ENCODE measurements around the gene C19orf81. TPM values are rescaled to one million over a fixed set of nuclear protein-coding genes. Genes with fewer than 3 reads are reported as not detected.

C19orf81 gene
- total RNA-seq, 4 donors from 2014 or later = not detected

DNA sequence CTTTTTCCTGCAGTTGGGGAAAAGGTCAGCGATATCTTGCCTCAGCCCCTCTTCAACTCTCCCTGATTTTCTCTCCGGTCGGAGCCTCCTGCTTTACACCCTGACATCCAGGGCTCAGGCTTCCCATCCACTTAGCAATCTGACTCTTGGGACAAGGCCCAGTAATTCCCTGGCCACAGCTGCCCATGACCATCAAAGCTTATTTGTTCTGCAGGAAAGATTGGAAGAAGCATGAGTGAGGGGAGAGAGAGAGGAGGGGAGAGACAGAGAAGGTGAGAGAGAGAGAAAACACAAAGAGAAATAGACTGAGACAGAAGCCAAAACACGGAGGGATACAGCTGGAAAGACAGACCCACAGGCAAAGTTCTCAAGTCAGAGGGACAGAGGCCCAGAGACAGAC, 23.2 kb upstream of the C19orf81 start:
- Histone ChIP-seq H3K9me3 (no peaks in the 10 kb centered on the region), H3K27me3 (no peaks in the 10 kb centered on the region), H3K27ac (no peak overlapping the region), H3K4me1 (no peaks in the 10 kb centered on the region), H3K36me3 (no peaks in the 10 kb centered on the region), H3K4me3 (no peak overlapping the region)
- TF ChIP-seq, protein P1, sequence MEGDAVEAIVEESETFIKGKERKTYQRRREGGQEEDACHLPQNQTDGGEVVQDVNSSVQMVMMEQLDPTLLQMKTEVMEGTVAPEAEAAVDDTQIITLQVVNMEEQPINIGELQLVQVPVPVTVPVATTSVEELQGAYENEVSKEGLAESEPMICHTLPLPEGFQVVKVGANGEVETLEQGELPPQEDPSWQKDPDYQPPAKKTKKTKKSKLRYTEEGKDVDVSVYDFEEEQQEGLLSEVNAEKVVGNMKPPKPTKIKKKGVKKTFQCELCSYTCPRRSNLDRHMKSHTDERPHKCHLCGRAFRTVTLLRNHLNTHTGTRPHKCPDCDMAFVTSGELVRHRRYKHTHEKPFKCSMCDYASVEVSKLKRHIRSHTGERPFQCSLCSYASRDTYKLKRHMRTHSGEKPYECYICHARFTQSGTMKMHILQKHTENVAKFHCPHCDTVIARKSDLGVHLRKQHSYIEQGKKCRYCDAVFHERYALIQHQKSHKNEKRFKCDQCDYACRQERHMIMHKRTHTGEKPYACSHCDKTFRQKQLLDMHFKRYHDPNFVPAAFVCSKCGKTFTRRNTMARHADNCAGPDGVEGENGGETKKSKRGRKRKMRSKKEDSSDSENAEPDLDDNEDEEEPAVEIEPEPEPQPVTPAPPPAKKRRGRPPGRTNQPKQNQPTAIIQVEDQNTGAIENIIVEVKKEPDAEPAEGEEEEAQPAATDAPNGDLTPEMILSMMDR (IDR thresholded peaks at IDR 0.05) = no peak
- DNase-seq = no peak

DNA sequence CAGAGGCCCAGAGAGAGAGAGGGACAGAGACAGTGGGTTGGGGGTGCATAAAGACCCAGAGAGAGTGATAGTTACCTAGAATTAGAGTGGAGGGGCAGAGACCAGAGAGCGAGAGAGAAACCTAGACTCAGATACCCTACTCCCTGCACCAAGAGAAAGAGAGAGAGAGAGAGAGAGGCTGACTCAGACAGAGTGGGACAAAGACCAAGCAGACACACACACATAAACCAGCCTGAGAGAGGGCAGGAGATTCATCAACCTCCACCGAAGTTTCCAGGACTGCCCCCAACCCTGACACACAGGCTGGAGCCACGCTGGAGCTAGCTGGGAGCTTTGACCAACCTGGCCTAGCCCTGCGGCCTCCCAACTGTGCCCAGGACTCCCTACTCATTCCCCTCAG, 22.4 kb upstream of the C19orf81 start:
- H3K4me1 ChIP-seq = no peaks in the 10 kb centered on the region
- TF ChIP-seq, protein P1 (IDR thresholded peaks at IDR 0.05) = no peak
- TF ChIP-seq POLR2A (IDR thresholded peaks at IDR 0.05) = no peak
- DNase-seq = no peak

DNA sequence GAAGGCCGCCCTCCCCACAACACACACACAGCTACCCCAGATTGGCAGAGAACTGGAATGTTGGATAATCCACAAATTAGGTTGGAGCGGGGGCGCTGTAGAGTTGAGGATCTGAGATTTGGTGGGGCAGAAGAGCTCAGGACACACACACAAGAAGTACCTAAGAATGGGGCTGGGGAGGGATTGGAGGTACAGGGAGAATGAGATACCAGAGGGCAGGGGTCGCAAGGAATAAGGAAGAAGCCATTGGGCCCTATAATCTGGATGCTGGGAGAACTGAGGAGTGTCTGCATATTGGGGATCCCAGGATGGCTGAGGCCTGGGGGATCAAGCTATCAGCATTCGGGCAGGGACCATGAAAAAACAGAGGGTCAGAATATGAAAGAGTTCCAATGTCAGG, 21.1 kb upstream of the C19orf81 start:
- Histone ChIP-seq H3K9me3 (no peaks in the 10 kb centered on the region), H3K36me3 (no peaks in the 10 kb centered on the region), H3K4me3 (no peak overlapping the region), H3K27me3 (no peaks in the 10 kb centered on the region), H3K4me1 (no peaks in the 10 kb centered on the region), H3K27ac (no peak overlapping the region)
- TF ChIP-seq, protein P1 (IDR thresholded peaks at IDR 0.05) = no peak
- TF ChIP-seq POLR2A (IDR thresholded peaks at IDR 0.05) = no peak
- DNase-seq = no peak

More for the DNA sequence above, 22.4 kb upstream of the C19orf81 start:
- no peak overlapping the region for H3K27ac ChIP-seq
- H3K36me3 ChIP-seq = no peaks in the 10 kb centered on the region
- no peaks in the 10 kb centered on the region for H3K9me3 ChIP-seq
- H3K4me3 ChIP-seq = no peak overlapping the region
- no peaks in the 10 kb centered on the region for H3K27me3 ChIP-seq

DNA sequence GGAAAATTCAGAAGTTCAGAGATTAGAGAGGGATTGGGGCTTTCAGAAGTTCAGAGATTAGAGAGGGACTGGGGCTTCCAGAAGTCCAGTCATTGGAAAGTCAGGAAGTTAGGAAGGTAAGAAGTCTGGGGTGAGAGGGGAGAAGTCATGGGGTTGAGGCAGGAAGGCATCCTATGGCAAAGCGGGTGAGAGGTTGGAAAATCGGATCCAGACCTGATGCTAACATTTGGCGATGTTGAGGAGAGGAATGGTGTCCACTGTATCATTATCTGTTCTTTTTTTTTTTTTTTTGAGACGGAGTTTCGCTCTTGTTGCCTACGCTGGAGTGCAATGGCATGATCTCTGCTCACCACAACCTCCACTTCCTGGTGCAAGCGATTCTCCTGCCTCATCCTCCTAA, 20.7 kb upstream of the C19orf81 start:
- Histone ChIP-seq H3K4me3 (no peak overlapping the region), H3K9me3 (peaks cover 0 to 2% (median under 1%) of the 10 kb centered on the region in 4 donors), H3K27ac (no peak overlapping the region), H3K4me1 (no peaks in the 10 kb centered on the region), H3K27me3 (no peaks in the 10 kb centered on the region), H3K36me3 (no peaks in the 10 kb centered on the region)
- no peak for DNase-seq
- TF ChIP-seq, protein P1 (IDR thresholded peaks at IDR 0.05) = no peak
- no peak for TF ChIP-seq POLR2A (IDR thresholded peaks at IDR 0.05)

DNA sequence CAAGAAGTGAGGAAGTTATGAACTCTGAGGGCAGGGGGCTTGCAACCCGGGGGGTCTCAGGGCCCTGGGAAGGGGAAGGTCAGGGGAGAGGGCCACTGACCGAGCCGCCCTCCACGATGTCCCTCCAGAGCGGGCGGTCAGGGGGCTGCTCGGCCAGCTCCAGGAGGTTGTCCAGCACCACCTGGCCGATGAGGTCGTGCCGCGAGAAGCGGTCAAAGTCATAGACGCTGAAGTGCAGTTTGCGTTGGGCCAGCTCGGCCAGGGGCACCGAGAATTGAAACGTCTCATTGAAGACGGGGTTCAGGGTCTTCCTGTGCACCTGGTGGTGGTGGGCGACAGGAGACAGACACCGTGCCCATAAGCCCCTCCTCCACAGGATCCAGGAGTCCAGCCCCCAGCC, 20.1 kb upstream of the C19orf81 start:
- TF ChIP-seq POLR2A (IDR thresholded peaks at IDR 0.05) = no peak
- TF ChIP-seq, protein P1 (IDR thresholded peaks at IDR 0.05) = no peak
- no peaks in the 10 kb centered on the region for H3K36me3 ChIP-seq
- no peaks in the 10 kb centered on the region for H3K27me3 ChIP-seq
- no peak overlapping the region for H3K4me3 ChIP-seq
- peaks cover 0 to 8% (median 3%) of the 10 kb centered on the region in 4 donors for H3K9me3 ChIP-seq
- no peak overlapping the region for H3K27ac ChIP-seq
- no peaks in the 10 kb centered on the region for H3K4me1 ChIP-seq
- no peak for DNase-seq

DNA sequence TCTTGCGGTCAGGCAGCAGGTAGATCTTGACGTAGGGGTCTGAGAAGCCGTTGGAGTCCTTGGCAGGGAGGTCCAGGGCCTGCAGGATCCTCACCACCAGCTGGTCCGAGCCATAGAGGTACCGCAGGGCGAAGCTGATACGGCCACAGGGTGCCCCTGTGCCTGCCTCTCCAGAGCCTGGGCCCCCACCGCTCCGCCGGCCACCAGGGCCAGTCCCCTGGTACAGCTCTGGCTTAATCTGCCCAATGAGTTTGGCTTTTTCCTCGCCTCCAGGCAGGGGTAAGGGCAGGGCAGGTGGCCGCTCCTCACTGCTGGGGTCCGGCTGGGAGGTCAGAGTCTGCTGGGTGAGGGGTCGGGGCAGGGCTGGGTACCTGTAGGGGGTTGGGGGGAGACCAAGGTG, 19.4 kb upstream of the C19orf81 start:
- TF ChIP-seq, protein P1 (IDR thresholded peaks at IDR 0.05) = no peak
- TF ChIP-seq POLR2A (IDR thresholded peaks at IDR 0.05) = no peak
- no peak for DNase-seq
- H3K27ac ChIP-seq = no peak overlapping the region
- no peaks in the 10 kb centered on the region for H3K36me3 ChIP-seq
- no peaks in the 10 kb centered on the region for H3K27me3 ChIP-seq
- peaks cover 0 to 14% (median 4%) of the 10 kb centered on the region in 4 donors for H3K9me3 ChIP-seq
- no peak overlapping the region for H3K4me3 ChIP-seq
- no peaks in the 10 kb centered on the region for H3K4me1 ChIP-seq

Data from Peyer's patch (tissue), 4 donors.